Mesendoderm (in vitro differentiated cells): ENCODE data around the gene MYH10.

ENCODE experiments used
- DNase-seq: peaks from one replicate; pipeline ENCODE4 v3.0.0; 2013
- H2AK5ac ChIP-seq: 2 replicates; pipeline ENCODE4 v1.6.1; 2013; ENCODE audit warnings: low read length, inconsistent platforms
- H2BK120ac ChIP-seq: 2 replicates; pipeline ENCODE4 v1.6.1; 2013; ENCODE audit warnings: low read depth, mild to moderate bottlenecking, low read length, moderate library complexity, mixed read lengths
- H2BK15ac ChIP-seq: replicated peaks from 2 replicates; pipeline ENCODE4 v1.6.1; 2013; ENCODE audit warnings: low read depth, mild to moderate bottlenecking, moderate library complexity
- H2BK5ac ChIP-seq: 2 replicates; pipeline ENCODE4 v1.6.1; 2013; ENCODE audit warnings: low read length, inconsistent platforms
- H3K18ac ChIP-seq: 2 replicates; pipeline ENCODE4 v1.6.1; 2013; ENCODE audit warnings: mild to moderate bottlenecking, low read length, mixed read lengths
- H3K23ac ChIP-seq: one replicate; pipeline ENCODE4 v1.6.1; 2013; ENCODE audit warnings: low read length
- H3K27ac ChIP-seq: 2 replicates; pipeline ENCODE4 v1.5.1; 2013; ENCODE audit warnings: low read depth, mild to moderate bottlenecking, inconsistent platforms, low read length, moderate library complexity
- H3K27me3 ChIP-seq: 2 replicates; pipeline ENCODE4 v1.6.1; 2013; ENCODE audit warnings: low read length, control low read depth, mild to moderate bottlenecking, inconsistent platforms; ENCODE audit not compliant: insufficient read depth, poor library complexity
- H3K36me3 ChIP-seq: 2 replicates; pipeline ENCODE4 v1.6.1; 2013; ENCODE audit warnings: low read length, inconsistent platforms; ENCODE audit not compliant: control insufficient read depth, insufficient read depth
- H3K4ac ChIP-seq: one replicate; pipeline ENCODE4 v1.6.1; 2013; ENCODE audit warnings: low read depth, mild to moderate bottlenecking, low read length, moderate library complexity
- H3K4me1 ChIP-seq: 2 replicates; pipeline ENCODE4 v1.6.1; 2013; ENCODE audit warnings: low read depth, low read length, inconsistent platforms; ENCODE audit not compliant: control insufficient read depth
- H3K4me2 ChIP-seq: 2 replicates; pipeline ENCODE4 v1.6.1; 2013; ENCODE audit warnings: low read length
- H3K4me3 ChIP-seq: 2 replicates; pipeline ENCODE4 v1.5.1; 2013; ENCODE audit warnings: mild to moderate bottlenecking, low read length
- H3K56ac ChIP-seq: one replicate; pipeline ENCODE4 v1.6.1; 2013; ENCODE audit warnings: low read length
- H3K79me1 ChIP-seq: 2 replicates; pipeline ENCODE4 v1.6.1; 2013; ENCODE audit warnings: low read length, inconsistent platforms
- H3K79me2 ChIP-seq: 2 replicates; pipeline ENCODE4 v1.6.1; 2013; ENCODE audit warnings: mild to moderate bottlenecking, low read length; ENCODE audit not compliant: control insufficient read depth, insufficient read depth
- H3K9ac ChIP-seq: 2 replicates; pipeline ENCODE4 v1.6.1; 2013; ENCODE audit warnings: low read length, inconsistent platforms
- H4K5ac ChIP-seq: one replicate; pipeline ENCODE4 v1.6.1; 2013; ENCODE audit warnings: low read length
- H4K8ac ChIP-seq: one replicate; pipeline ENCODE4 v1.6.1; 2013; ENCODE audit warnings: low read depth, mild to moderate bottlenecking, control low read depth, low read length, moderate library complexity
- WGBS: extraction: QIAGEN DNeasy Blood & Tissue Kit; methylation state at CpG from one replicate; pipeline ENCODE4 v1.1.7; 2013; ENCODE audit warnings: low lambda C conversion rate, missing lambda C conversion rate; ENCODE audit not compliant: insufficient coverage; ENCODE audit errors: extremely low coverage; 5-methylcytosine and 5-hydroxymethylcytosine counted together

The MYH10 gene

GRCh38 chr17:8522577-8522976, 107.9 kb downstream of the MYH10 start:
- Histone ChIP-seq H3K27ac (no peak overlapping the region), H2BK5ac (no peak overlapping the region)
- WGBS: no CpG with 5 or more reads among the region's 5 CpGs

GRCh38 chr17:8520981-8521380, 109.5 kb downstream of the MYH10 start:
- no CpG with 5 or more reads among the region's 10 CpGs for WGBS
- no peak overlapping the region for H3K9ac ChIP-seq
- no peaks in the 10 kb centered on the region for H3K79me1 ChIP-seq
- no peak overlapping the region for H3K4ac ChIP-seq
- H3K27me3 ChIP-seq: no peaks in the 10 kb centered on the region
- no peak overlapping the region for H4K5ac ChIP-seq
- H3K4me1 ChIP-seq: no peaks in the 10 kb centered on the region
- H3K4me2 ChIP-seq: no peak overlapping the region
- DNase-seq: no peak
- no peak overlapping the region for H2AK5ac ChIP-seq
- H3K4me3 ChIP-seq: no peak overlapping the region
- peaks cover 16% of the 10 kb centered on the region for H3K36me3 ChIP-seq
- H3K18ac ChIP-seq: no peak overlapping the region
- no peak overlapping the region for H3K56ac ChIP-seq
- H2BK120ac ChIP-seq: no peak overlapping the region
- H3K27ac ChIP-seq: no peak overlapping the region
- no peak overlapping the region for H2BK5ac ChIP-seq
- no peaks in the 10 kb centered on the region for H3K79me2 ChIP-seq
- H3K23ac ChIP-seq: no peak overlapping the region
- H4K8ac ChIP-seq: no peak overlapping the region
- H2BK15ac ChIP-seq: no peak overlapping the region

More at GRCh38 chr17:8522577-8522976, 107.9 kb downstream of the MYH10 start:
- no peak overlapping the region for H2BK15ac ChIP-seq
- no peaks in the 10 kb centered on the region for H3K79me1 ChIP-seq
- no peak for DNase-seq
- no peaks in the 10 kb centered on the region for H3K79me2 ChIP-seq
- no peaks in the 10 kb centered on the region for H3K27me3 ChIP-seq
- H3K36me3 ChIP-seq: peaks cover 14% of the 10 kb centered on the region
- H3K18ac ChIP-seq: no peak overlapping the region
- H2AK5ac ChIP-seq: no peak overlapping the region
- no peak overlapping the region for H3K4me3 ChIP-seq
- H3K23ac ChIP-seq: no peak overlapping the region
- H3K4me1 ChIP-seq: no peaks in the 10 kb centered on the region
- no peak overlapping the region for H4K5ac ChIP-seq
- H4K8ac ChIP-seq: no peak overlapping the region
- H3K56ac ChIP-seq: no peak overlapping the region
- H2BK120ac ChIP-seq: no peak overlapping the region
- H3K4me2 ChIP-seq: no peak overlapping the region
- H3K9ac ChIP-seq: no peak overlapping the region
- H3K4ac ChIP-seq: no peak overlapping the region

GRCh38 chr17:8518850-8519249, 111.7 kb downstream of the MYH10 start:
- H3K79me1 ChIP-seq: no peaks in the 10 kb centered on the region
- H3K4me3 ChIP-seq: no peak overlapping the region
- H3K27me3 ChIP-seq: no peaks in the 10 kb centered on the region
- no peak overlapping the region for H2AK5ac ChIP-seq
- H3K23ac ChIP-seq: no peak overlapping the region
- no peak overlapping the region for H3K18ac ChIP-seq
- H3K4ac ChIP-seq: no peak overlapping the region
- H2BK15ac ChIP-seq: no peak overlapping the region
- H3K79me2 ChIP-seq: no peaks in the 10 kb centered on the region
- no peak for DNase-seq
- H3K36me3 ChIP-seq: peaks cover 18% of the 10 kb centered on the region
- no peaks in the 10 kb centered on the region for H3K4me1 ChIP-seq
- H4K8ac ChIP-seq: no peak overlapping the region
- H3K4me2 ChIP-seq: no peak overlapping the region
- H3K27ac ChIP-seq: no peak overlapping the region
- no peak overlapping the region for H3K56ac ChIP-seq
- WGBS: 100% methylated on average over 1 of the region's 2 CpGs
- no peak overlapping the region for H3K9ac ChIP-seq
- no peak overlapping the region for H2BK5ac ChIP-seq
- H2BK120ac ChIP-seq: no peak overlapping the region
- no peak overlapping the region for H4K5ac ChIP-seq

- H3K27me3 ChIP-seq: no peaks in the 10 kb centered on the region
- no peak overlapping the region for H3K4me2 ChIP-seq
- H2AK5ac ChIP-seq: no peak overlapping the region
- no peak overlapping the region for H3K4ac ChIP-seq
- peaks cover 19% of the 10 kb centered on the region for H3K36me3 ChIP-seq
- H3K23ac ChIP-seq: no peak overlapping the region
- no peaks in the 10 kb centered on the region for H3K4me1 ChIP-seq
- no peak overlapping the region for H3K9ac ChIP-seq
- DNase-seq: no peak
- H4K5ac ChIP-seq: no peak overlapping the region
- H3K18ac ChIP-seq: no peak overlapping the region
- no peak overlapping the region for H2BK5ac ChIP-seq
- no peak overlapping the region for H2BK15ac ChIP-seq
- no peak overlapping the region for H3K27ac ChIP-seq
- no peak overlapping the region for H4K8ac ChIP-seq
- H2BK120ac ChIP-seq: no peak overlapping the region
- WGBS: no CpG with 5 or more reads among the region's 6 CpGs
- H3K79me2 ChIP-seq: no peaks in the 10 kb centered on the region
- no peaks in the 10 kb centered on the region for H3K79me1 ChIP-seq
- no peak overlapping the region for H3K56ac ChIP-seq
- H3K4me3 ChIP-seq: no peak overlapping the region
Measured at GRCh38 chr17:8518326-8518725, 112.2 kb downstream of the MYH10 start.

- H3K79me2 ChIP-seq: no peaks in the 10 kb centered on the region
- WGBS: no CpG with 5 or more reads among the region's 11 CpGs
- peaks cover 18% of the 10 kb centered on the region for H3K36me3 ChIP-seq
- no peak overlapping the region for H4K8ac ChIP-seq
- H3K4me2 ChIP-seq: no peak overlapping the region
- H2AK5ac ChIP-seq: no peak overlapping the region
- no peak overlapping the region for H3K4me3 ChIP-seq
- no peak overlapping the region for H2BK15ac ChIP-seq
- no peak overlapping the region for H3K4ac ChIP-seq
- no peaks in the 10 kb centered on the region for H3K4me1 ChIP-seq
- no peak overlapping the region for H3K18ac ChIP-seq
- no peak overlapping the region for H4K5ac ChIP-seq
- H3K23ac ChIP-seq: no peak overlapping the region
- H3K56ac ChIP-seq: no peak overlapping the region
- DNase-seq: no peak
- no peak overlapping the region for H3K9ac ChIP-seq
- H3K27ac ChIP-seq: no peak overlapping the region
- no peak overlapping the region for H2BK120ac ChIP-seq
- no peaks in the 10 kb centered on the region for H3K27me3 ChIP-seq
- H3K79me1 ChIP-seq: no peaks in the 10 kb centered on the region
- no peak overlapping the region for H2BK5ac ChIP-seq
Measured at GRCh38 chr17:8514801-8515200, 115.7 kb downstream of the MYH10 start.

GRCh38 chr17:8506145-8506544, 124.4 kb downstream of the MYH10 start:
- no peak overlapping the region for H4K5ac ChIP-seq
- H3K4ac ChIP-seq: no peak overlapping the region
- H2BK5ac ChIP-seq: no peak overlapping the region
- no peak overlapping the region for H2AK5ac ChIP-seq
- H3K36me3 ChIP-seq: peaks cover 13% of the 10 kb centered on the region
- no peak overlapping the region for H3K56ac ChIP-seq
- no peak overlapping the region for H3K9ac ChIP-seq
- whole genome bisulfite sequencing: no CpG with 5 or more reads among the region's 14 CpGs
- H3K79me2 ChIP-seq: no peaks in the 10 kb centered on the region
- H3K27me3 ChIP-seq: no peaks in the 10 kb centered on the region
- H3K4me1 ChIP-seq: no peaks in the 10 kb centered on the region
- H4K8ac ChIP-seq: no peak overlapping the region
- H3K27ac ChIP-seq: no peak overlapping the region
- H3K23ac ChIP-seq: no peak overlapping the region
- H3K79me1 ChIP-seq: no peaks in the 10 kb centered on the region
- H2BK15ac ChIP-seq: no peak overlapping the region
- no peak overlapping the region for H2BK120ac ChIP-seq
- H3K18ac ChIP-seq: no peak overlapping the region
- no peak for DNase-seq
- no peak overlapping the region for H3K4me3 ChIP-seq
- no peak overlapping the region for H3K4me2 ChIP-seq
